ENCODE results near the gene CLBA1. TPM values are rescaled to one million over a fixed set of nuclear protein-coding genes. Genes with fewer than 3 reads are reported as not detected.

CLBA1 gene
- total and polyA plus RNA-seq, 2 experiments from 2014 or later: 1.6 to 1.8 TPM

DNA sequence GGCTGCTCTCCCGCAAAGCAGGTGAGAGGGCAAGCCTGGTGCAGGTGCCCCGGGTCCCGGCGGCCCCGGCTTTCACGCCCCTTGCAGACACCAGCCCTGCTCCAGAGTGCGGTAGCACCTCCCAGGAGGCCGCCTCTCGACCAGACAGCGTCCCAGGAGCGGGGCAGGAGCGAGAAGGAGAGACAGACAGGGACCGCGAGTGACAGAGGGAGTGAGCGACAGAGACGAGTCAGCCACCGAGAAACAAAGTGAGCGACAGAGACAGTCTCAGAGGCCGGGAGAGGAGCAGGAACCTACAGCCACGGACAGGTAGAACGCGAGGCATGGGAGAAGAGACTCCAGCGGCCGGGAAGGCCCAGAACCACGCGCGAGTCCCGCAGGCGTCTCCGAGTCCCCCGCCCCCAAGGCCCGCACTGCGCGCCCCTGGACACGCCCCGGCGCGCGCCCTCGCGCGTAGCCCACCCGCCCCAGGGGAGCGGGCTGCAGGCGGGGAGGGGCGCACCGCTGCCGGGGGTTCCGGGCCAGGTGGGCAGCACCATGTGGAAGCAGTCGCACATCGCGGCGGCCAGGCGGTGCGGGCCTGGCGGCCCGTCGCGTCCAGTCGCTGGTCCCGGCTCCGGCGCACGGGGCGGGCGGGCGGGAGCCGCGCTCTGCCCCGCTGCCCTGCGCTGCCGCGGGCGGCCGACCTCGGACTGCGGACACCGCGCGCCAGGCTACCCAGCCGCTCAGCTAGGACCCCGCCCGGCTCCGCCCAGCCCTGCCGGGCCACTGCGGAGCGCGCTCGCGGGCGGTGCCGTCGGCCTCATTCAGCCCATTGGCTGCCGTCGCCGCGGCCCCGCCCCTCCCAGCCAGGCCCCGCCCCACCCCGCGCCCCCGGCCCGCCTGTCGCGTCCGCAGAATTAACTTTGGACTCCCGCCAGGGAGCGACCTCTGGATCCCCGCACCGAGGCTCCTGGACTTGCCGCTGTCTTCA, 7.6 kb upstream of the CLBA1 start, which contains the start of gene AHNAK2:
Gene AHNAK2, minus strand, starts transcription at position 694 of the 973 bp plus-strand sequence. Its CDS starts 137 bp downstream, at position 557.
- Mint-ChIP-seq H3K4me1 (peaks cover 9% of the 10 kb centered on the region; the same call in 2 of the 3 replicates), H3K9me3 (no peaks in the 10 kb centered on the region), H3K27me3 (ENCODE audit: insufficient read depth, low read depth, poor library complexity) (peaks cover 36% of the 10 kb centered on the region), H3K27ac (no peak within 1 kb of the TSS), H3K4me3 (peak within 1 kb of the TSS; percentile 86), H3K36me3 (ENCODE audit: low read depth) (no peaks in the 10 kb centered on the region)
- H3K27me3 ChIP-seq (ENCODE audit: insufficient read depth): peaks cover 34% of the 10 kb centered on the region
- H3K4me2 ChIP-seq: peak within 1 kb of the TSS; percentile 90
- peak within 1 kb of the TSS; percentile 64 for H3K4me3 ChIP-seq
- no peak within 1 kb of the TSS for H3K27ac ChIP-seq (ENCODE audit: low read depth)
- H2AFZ ChIP-seq: peak within 1 kb of the TSS; percentile 94
- H3F3A ChIP-seq (replicated peaks; ENCODE audit: low read depth): no peaks in the 10 kb centered on the region
- DNase-seq (ENCODE audit: low spot score) (peak; percentile 92), ATAC-seq (peak; percentile 83)
- H3K79me2 ChIP-seq (replicated peaks; ENCODE audit: insufficient read depth): no peaks in the 10 kb centered on the region
- TF ChIP-seq NANOG (IDR thresholded peaks at IDR 0.05; ENCODE audit: borderline replicate concordance) (no peak), POLR2AphosphoS5 (IDR thresholded peaks at IDR 0.05; ENCODE audit: low read depth) (peak; percentile 54), EZH2phosphoT487 (IDR thresholded peaks at IDR 0.05; ENCODE audit: unreplicated experiment) (no peak), ZNF331 (CRISPR knock-in tag; IDR thresholded peaks at IDR 0.05; ENCODE audit: low read depth) (no peak)
- TF ChIP-seq, protein P1, sequence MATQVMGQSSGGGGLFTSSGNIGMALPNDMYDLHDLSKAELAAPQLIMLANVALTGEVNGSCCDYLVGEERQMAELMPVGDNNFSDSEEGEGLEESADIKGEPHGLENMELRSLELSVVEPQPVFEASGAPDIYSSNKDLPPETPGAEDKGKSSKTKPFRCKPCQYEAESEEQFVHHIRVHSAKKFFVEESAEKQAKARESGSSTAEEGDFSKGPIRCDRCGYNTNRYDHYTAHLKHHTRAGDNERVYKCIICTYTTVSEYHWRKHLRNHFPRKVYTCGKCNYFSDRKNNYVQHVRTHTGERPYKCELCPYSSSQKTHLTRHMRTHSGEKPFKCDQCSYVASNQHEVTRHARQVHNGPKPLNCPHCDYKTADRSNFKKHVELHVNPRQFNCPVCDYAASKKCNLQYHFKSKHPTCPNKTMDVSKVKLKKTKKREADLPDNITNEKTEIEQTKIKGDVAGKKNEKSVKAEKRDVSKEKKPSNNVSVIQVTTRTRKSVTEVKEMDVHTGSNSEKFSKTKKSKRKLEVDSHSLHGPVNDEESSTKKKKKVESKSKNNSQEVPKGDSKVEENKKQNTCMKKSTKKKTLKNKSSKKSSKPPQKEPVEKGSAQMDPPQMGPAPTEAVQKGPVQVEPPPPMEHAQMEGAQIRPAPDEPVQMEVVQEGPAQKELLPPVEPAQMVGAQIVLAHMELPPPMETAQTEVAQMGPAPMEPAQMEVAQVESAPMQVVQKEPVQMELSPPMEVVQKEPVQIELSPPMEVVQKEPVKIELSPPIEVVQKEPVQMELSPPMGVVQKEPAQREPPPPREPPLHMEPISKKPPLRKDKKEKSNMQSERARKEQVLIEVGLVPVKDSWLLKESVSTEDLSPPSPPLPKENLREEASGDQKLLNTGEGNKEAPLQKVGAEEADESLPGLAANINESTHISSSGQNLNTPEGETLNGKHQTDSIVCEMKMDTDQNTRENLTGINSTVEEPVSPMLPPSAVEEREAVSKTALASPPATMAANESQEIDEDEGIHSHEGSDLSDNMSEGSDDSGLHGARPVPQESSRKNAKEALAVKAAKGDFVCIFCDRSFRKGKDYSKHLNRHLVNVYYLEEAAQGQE (IDR thresholded peaks at IDR 0.05; ENCODE audit: unreplicated experiment): no peak
- peaks cover 4% of the 10 kb centered on the region; the same call in 1 of the 2 replicates for H3K4me1 ChIP-seq (ENCODE audit: insufficient read depth)
- H4K20me1 ChIP-seq (replicated peaks; ENCODE audit: insufficient read depth): no peaks in the 10 kb centered on the region
- H3K9me2 ChIP-seq (ENCODE audit: insufficient read depth): no peaks in the 10 kb centered on the region
- no peaks in the 10 kb centered on the region for H3K36me3 ChIP-seq (ENCODE audit: insufficient read depth)

GRCh38 chr14:104978746-104979691, 6.6 kb upstream of the CLBA1 start:
- DNase-seq (ENCODE audit: low spot score) (no peak), ATAC-seq (peak; percentile 13)
- no peak overlapping the region for H3K27ac ChIP-seq (ENCODE audit: low read depth)
- peaks cover 4% of the 10 kb centered on the region; the same call in 1 of the 2 replicates for H3K4me1 ChIP-seq (ENCODE audit: insufficient read depth)
- no peaks in the 10 kb centered on the region for H3K36me3 Mint-ChIP-seq (ENCODE audit: low read depth)
- H3K4me2 ChIP-seq: peak overlapping the region; percentile 90
- peak overlapping the region; percentile 94; the same call in 1 of the 2 replicates for H2AFZ ChIP-seq
- H3K4me3 Mint-ChIP-seq: peak overlapping the region; percentile 71
- TF ChIP-seq EZH2 (IDR thresholded peaks at IDR 0.05; ENCODE audit: low read depth, unreplicated experiment) (no peak), STAT1 (IDR thresholded peaks at IDR 0.05; ENCODE audit: unreplicated experiment) (no peak)
- H3K9me3 Mint-ChIP-seq: no peaks in the 10 kb centered on the region
- no peaks in the 10 kb centered on the region for H3F3A ChIP-seq (replicated peaks; ENCODE audit: low read depth)
- peak overlapping the region; percentile 64 for H3K4me3 ChIP-seq
- H3K36me3 ChIP-seq (ENCODE audit: insufficient read depth): no peaks in the 10 kb centered on the region
- no peaks in the 10 kb centered on the region for H3K9me2 ChIP-seq (ENCODE audit: insufficient read depth)
- no peaks in the 10 kb centered on the region for H3K79me2 ChIP-seq (replicated peaks; ENCODE audit: insufficient read depth)
- peaks cover 9% of the 10 kb centered on the region; the same call in 2 of the 3 replicates for H3K4me1 Mint-ChIP-seq
- peaks cover 34% of the 10 kb centered on the region for H3K27me3 ChIP-seq (ENCODE audit: insufficient read depth)
- H3K27me3 Mint-ChIP-seq (ENCODE audit: insufficient read depth, low read depth, poor library complexity): peaks cover 36% of the 10 kb centered on the region
- H3K27ac Mint-ChIP-seq: no peak overlapping the region
- no peaks in the 10 kb centered on the region for H4K20me1 ChIP-seq (replicated peaks; ENCODE audit: insufficient read depth)

Data from GM23338 (cell line).